GM18505 (cell line): ENCODE measurements around the gene TRPM3.

ENCODE experiments used
- ATAC-seq: cut with Tn5 transposase; IDR thresholded peaks from one replicate; pipeline ENCODE4 v1.9.1; 2021; ENCODE audit not compliant: unreplicated experiment
- POLR2A ChIP-seq: IDR thresholded peaks from 4 replicates; pipeline ENCODE4 v1.6.1; 2011; ENCODE audit warnings: borderline replicate concordance; ENCODE audit not compliant: insufficient read depth, insufficient read length; ENCODE audit errors: extremely low read depth

Gene TRPM3

GRCh38 chr9:70618784-70619183 is 502.6 kb downstream of the TRPM3 start:
- TF ChIP-seq POLR2A, result no peak
- no peak for ATAC-seq

DNA sequence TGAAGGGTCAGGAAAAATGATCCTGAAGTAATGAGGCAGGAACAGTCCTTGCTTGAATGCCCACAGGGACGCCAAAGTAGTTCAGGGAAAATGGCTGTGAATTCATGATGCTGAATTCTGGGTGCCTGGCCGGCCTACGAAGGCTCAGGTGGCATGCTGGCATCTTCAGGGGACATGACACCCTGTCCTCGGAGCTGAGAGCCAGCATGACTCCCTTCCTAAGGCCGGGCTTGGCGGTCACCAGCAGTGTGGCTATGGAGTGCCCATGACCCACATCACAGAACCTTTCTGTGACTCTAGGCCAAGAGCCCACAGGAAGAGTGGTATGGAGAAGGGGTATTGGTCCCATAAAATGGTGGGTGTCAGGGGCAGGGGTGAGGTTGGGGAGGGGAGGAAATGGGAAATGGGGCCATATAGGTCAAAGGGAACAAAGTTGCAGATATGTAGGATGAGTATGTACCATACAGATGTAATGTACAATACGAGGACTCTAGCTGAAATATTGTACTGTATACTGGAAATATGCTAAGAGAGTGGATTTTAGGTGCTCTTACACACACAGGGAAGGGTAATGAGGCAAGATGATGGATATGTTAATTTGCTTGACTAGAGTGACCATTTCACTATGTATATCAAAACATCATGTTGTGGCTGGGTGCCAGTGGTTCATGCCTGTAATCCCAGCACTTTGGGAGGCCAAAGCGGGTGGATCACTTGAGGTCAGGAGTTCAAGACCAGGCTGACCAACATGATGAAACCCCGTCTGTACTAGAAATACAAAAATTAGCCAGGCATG is 504.2 kb downstream of the TRPM3 start:
- no peak for ATAC-seq

GRCh38 chr9:70616228-70616990 is 505.0 kb downstream of the TRPM3 start:
- no peak for TF ChIP-seq POLR2A
- ATAC-seq, result no peak

More for the DNA sequence above, 504.2 kb downstream of the TRPM3 start:
- TF ChIP-seq POLR2A, result no peak

DNA sequence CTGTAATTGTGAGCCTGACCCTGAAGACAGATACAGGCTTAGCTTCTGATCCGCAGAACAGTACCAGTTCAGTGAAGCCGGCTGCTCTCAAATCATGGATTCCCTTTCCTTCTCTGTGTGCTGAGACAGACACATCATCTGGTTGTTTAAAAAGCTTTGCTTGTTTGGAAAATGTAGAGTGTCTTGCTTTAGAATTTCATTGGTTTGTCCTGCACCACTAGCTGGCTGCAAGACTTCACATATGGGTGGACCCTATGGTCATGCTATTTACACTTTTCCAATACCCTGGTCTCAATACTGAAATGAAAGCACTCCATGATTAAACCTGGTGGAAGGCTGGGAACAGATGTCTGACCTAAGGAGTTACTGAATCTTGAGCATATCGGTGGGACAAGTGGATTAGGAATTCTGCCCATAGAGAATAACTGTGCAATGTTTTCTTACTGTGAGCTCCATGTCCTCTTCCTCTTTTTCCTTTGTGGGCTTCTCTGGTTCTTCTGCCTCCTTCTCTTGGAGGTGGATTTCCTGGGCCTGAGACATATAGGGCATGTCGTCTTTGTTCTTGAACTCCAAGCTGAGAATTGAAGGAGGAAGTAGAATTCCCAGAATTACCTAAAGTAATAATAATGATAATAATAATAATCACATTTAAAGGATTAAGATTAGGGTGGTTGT is 505.8 kb downstream of the TRPM3 start:
- ATAC-seq, result no peak
- no peak for TF ChIP-seq POLR2A

- no peak for TF ChIP-seq POLR2A
- ATAC-seq, result no peak
Measured at GRCh38 chr9:70614786-70615463, 506.5 kb downstream of the TRPM3 start.

GRCh38 chr9:70613024-70613768 is 508.2 kb downstream of the TRPM3 start:
- no peak for ATAC-seq
- TF ChIP-seq POLR2A, result no peak

DNA sequence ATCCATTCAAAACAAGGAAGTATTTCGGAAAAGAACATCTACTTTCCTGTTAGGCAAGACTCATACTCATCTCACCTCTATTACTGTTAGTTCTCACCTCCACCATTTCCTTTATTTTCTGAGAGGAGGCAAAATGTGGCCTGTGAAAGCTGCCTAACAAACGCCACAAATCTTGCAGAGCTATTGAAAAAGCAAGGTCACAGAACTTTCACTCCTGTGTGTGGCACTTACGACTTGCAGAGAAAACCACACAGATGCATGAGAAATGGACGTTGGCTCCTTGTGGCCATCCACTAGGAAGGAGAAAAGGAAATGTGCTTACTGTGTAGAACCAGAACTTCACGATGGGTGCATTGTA is 511.2 kb downstream of the TRPM3 start:
- TF ChIP-seq POLR2A, result no peak
- no peak for ATAC-seq

DNA sequence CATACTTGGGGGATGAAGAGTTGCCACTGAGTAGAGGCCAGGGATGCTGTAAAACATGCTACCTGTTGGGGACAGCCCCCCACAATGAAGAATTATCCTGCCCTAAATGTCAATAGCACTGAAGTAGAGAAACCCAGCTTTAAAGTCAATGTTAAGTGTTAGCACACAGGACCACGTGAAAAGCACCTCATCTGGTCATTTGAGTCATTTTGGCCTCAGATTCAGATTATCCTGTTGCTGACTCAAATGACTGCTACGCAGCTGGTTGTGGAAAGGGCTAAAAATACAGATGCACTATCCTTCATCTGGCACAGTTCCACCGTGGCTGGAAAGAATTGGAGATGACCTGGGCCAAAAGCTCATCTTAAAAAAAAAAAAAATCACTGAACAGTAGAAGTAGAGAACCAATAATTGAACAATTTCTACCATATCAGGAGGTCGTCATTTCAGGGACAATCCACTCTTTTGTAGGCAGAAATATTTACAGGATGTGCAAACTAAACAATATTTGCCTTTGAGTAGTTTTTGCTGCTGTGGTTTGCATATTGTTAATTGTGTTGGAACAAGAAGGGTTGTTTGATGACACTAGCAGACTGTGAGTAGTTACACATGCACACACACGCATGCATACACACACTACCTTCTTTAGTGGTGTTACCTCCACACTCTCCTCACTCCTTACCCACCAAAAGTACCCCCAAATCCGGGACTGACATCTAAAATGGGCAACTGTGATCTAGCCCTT is 511.7 kb downstream of the TRPM3 start:
- no peak for ATAC-seq
- TF ChIP-seq POLR2A, result no peak

GRCh38 chr9:70609011-70609410 is 512.4 kb downstream of the TRPM3 start:
- no peak for TF ChIP-seq POLR2A
- ATAC-seq, result no peak

GRCh38 chr9:70607926-70608325 is 513.5 kb downstream of the TRPM3 start:
- TF ChIP-seq POLR2A, result no peak
- ATAC-seq, result no peak

DNA sequence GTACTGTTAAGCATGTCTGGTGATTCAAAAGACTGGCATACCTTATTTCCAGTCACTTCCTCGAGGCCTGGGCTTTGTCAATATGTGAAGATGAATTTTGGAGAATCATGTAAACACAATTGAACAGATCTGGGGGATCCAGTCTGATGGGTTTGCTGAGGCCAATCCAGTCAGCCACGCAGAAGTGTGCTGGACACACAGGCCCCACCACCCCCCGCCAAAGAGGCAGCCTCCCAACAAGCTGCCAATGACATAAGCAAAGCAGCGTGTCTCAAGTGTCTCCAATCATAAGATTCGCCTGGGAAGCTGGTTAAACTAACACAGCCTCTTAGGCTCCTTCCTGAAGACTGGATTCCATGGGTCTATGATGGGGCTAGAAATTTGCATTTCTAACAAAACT is 514.1 kb downstream of the TRPM3 start:
- ATAC-seq, result no peak
- TF ChIP-seq POLR2A, result no peak

DNA sequence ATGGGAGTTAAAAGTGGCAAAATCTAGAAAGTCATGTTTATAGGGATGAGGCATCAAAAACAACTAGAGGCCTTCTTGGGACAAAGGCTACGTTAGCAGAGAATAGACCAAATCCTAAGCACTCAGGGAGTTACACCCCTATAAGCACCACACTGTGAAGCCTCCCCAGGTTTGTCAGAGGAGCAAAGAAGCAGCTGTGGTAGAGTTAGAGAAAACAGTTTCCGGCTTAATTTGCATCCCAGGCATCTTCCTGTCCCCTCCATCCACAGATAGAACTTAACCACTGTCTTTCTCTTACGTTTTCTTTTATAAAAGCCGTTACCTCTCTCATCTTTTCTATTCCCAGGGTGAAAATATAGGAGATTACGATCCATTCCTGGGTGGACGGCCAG is 518.4 kb downstream of the TRPM3 start:
- no peak for ATAC-seq
- no peak for TF ChIP-seq POLR2A
